ENCODE results near the gene ERBB4. TPM values are rescaled to one million over a fixed set of nuclear protein-coding genes. Genes with fewer than 3 reads are reported as not detected.

Gene ERBB4
- total RNA-seq, 1 experiment from 2014 or later, result 0.15 TPM

DNA sequence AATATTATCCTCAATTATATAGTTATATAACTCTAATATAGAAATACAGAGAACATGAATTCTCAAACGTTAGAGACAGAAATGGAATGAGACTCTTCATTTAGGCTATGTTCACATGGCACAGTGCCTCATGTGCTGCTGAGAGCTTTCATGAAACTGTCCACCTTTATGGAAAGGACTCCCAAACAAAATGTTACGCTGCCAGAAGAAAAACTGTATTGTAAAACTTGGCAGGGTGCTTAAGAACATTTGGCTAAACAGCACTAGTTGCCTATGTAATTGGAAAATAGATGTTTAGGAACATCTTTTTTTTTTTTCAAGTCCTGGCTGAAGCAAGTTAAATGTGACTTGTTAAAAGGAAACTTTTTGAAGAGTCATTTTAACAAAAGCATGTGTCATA lies 396.0 kb downstream of the ERBB4 start:
- H3K27me3 ChIP-seq (ENCODE audit: control insufficient read depth, insufficient read depth, low read length), result no peaks in the 10 kb centered on the region
- in situ Hi-C loops (cut with HindIII; ENCODE audit: low pct_unique_long_range_greater_than_20kb, low sequenced_read_pairs) (no loop called here), intact Hi-C loops (cut with micrococcal nuclease; ENCODE audit: unreplicated experiment) (loop anchor here (10.0 kb wide), 1 partner anchor 402 kb away; no protein-coding TSS in a partner anchor)
- POLR2A ChIA-PET, result no interaction called here
- H3K4me3 ChIP-seq (ENCODE audit: low read depth in 2 of 2, low read length in 2 of 2), result no peak overlapping the region
- H3K9me3 ChIP-seq (ENCODE audit: control insufficient read depth, insufficient read depth, low read depth, low read length), result no peaks in the 10 kb centered on the region
- CTCF ChIA-PET, result no interaction called here
- DNase-seq (ENCODE audit: low read depth, low spot score) (no peak), ATAC-seq (no peak)
- H3K4me1 ChIP-seq (ENCODE audit: control insufficient read depth, insufficient read depth, low read length), result no peaks in the 10 kb centered on the region
- H3K36me3 ChIP-seq (ENCODE audit: control insufficient read depth, insufficient read depth, low read length), result no peaks in the 10 kb centered on the region; the same call in 1 of the 2 replicates
- TF ChIP-seq SIN3A (IDR thresholded peaks at IDR 0.05; ENCODE audit: borderline replicate concordance, insufficient read depth, low read depth, low read length), result no peak
- TF ChIP-seq, protein P1, sequence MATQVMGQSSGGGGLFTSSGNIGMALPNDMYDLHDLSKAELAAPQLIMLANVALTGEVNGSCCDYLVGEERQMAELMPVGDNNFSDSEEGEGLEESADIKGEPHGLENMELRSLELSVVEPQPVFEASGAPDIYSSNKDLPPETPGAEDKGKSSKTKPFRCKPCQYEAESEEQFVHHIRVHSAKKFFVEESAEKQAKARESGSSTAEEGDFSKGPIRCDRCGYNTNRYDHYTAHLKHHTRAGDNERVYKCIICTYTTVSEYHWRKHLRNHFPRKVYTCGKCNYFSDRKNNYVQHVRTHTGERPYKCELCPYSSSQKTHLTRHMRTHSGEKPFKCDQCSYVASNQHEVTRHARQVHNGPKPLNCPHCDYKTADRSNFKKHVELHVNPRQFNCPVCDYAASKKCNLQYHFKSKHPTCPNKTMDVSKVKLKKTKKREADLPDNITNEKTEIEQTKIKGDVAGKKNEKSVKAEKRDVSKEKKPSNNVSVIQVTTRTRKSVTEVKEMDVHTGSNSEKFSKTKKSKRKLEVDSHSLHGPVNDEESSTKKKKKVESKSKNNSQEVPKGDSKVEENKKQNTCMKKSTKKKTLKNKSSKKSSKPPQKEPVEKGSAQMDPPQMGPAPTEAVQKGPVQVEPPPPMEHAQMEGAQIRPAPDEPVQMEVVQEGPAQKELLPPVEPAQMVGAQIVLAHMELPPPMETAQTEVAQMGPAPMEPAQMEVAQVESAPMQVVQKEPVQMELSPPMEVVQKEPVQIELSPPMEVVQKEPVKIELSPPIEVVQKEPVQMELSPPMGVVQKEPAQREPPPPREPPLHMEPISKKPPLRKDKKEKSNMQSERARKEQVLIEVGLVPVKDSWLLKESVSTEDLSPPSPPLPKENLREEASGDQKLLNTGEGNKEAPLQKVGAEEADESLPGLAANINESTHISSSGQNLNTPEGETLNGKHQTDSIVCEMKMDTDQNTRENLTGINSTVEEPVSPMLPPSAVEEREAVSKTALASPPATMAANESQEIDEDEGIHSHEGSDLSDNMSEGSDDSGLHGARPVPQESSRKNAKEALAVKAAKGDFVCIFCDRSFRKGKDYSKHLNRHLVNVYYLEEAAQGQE (IDR thresholded peaks at IDR 0.05; ENCODE audit: insufficient read depth in 1 of 2, low read depth in 2 of 2, low read length in 1 of 2), result no peak
- TF ChIP-seq, protein P2, sequence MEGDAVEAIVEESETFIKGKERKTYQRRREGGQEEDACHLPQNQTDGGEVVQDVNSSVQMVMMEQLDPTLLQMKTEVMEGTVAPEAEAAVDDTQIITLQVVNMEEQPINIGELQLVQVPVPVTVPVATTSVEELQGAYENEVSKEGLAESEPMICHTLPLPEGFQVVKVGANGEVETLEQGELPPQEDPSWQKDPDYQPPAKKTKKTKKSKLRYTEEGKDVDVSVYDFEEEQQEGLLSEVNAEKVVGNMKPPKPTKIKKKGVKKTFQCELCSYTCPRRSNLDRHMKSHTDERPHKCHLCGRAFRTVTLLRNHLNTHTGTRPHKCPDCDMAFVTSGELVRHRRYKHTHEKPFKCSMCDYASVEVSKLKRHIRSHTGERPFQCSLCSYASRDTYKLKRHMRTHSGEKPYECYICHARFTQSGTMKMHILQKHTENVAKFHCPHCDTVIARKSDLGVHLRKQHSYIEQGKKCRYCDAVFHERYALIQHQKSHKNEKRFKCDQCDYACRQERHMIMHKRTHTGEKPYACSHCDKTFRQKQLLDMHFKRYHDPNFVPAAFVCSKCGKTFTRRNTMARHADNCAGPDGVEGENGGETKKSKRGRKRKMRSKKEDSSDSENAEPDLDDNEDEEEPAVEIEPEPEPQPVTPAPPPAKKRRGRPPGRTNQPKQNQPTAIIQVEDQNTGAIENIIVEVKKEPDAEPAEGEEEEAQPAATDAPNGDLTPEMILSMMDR (IDR thresholded peaks at IDR 0.05), result no peak
- no peak for TF ChIP-seq POLR2AphosphoS5 (IDR thresholded peaks at IDR 0.05; ENCODE audit: low read depth, low read length)
- TF ChIP-seq TCF7L2 (IDR thresholded peaks at IDR 0.05; ENCODE audit: low read depth, low read length), result no peak
- H3K27ac ChIP-seq (ENCODE audit: low read length), result no peak overlapping the region
- no TSS peak for BruUV-seq (replicated peaks)

DNA sequence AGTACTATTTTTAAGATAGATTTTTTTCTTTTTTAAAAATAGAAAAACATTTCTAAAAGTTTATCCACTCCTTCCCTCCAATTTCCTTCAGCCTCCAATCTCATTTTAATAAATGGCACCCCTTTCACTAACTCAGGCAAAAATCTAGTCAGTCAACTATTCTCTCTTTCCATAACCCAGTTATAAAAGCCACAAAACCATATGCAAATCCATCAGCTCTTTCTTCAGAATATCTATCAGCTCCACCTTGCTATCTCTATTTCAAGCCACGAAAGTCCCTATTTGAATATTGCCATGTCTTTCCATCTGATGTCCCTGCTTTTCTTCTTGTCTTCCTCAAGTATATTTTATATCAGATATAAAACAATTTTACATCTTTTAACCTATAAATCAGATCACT lies 397.1 kb downstream of the ERBB4 start:
- POLR2A ChIA-PET, result no interaction called here
- intact Hi-C loops (cut with micrococcal nuclease; ENCODE audit: unreplicated experiment), result loop anchor here (10.0 kb wide), 1 partner anchor 403 kb away; no protein-coding TSS in a partner anchor
- TF ChIP-seq SIN3A (IDR thresholded peaks at IDR 0.05; ENCODE audit: borderline replicate concordance, insufficient read depth, low read depth, low read length), result no peak
- TF ChIP-seq, protein P1 (IDR thresholded peaks at IDR 0.05; ENCODE audit: insufficient read depth in 1 of 2, low read depth in 2 of 2, low read length in 1 of 2), result no peak
- no peak for TF ChIP-seq TCF7L2 (IDR thresholded peaks at IDR 0.05; ENCODE audit: low read depth, low read length)
- no peak for TF ChIP-seq POLR2AphosphoS5 (IDR thresholded peaks at IDR 0.05; ENCODE audit: low read depth, low read length)
- TF ChIP-seq, protein P2 (IDR thresholded peaks at IDR 0.05), result no peak
- CTCF ChIA-PET, result no interaction called here
- DNase-seq (ENCODE audit: low read depth, low spot score), result no peak
- ATAC-seq, result no peak
- no peak overlapping the region for H3K27ac ChIP-seq (ENCODE audit: low read length)
- BruUV-seq (replicated peaks), result no TSS peak
- H3K36me3 ChIP-seq (ENCODE audit: control insufficient read depth, insufficient read depth, low read length), result no peaks in the 10 kb centered on the region; the same call in 1 of the 2 replicates
- no peaks in the 10 kb centered on the region for H3K9me3 ChIP-seq (ENCODE audit: control insufficient read depth, insufficient read depth, low read depth, low read length)
- in situ Hi-C loops (cut with HindIII; ENCODE audit: low pct_unique_long_range_greater_than_20kb, low sequenced_read_pairs), result no loop called here
- no peaks in the 10 kb centered on the region for H3K27me3 ChIP-seq (ENCODE audit: control insufficient read depth, insufficient read depth, low read length)
- H3K4me3 ChIP-seq (ENCODE audit: low read depth in 2 of 2, low read length in 2 of 2), result no peak overlapping the region
- H3K4me1 ChIP-seq (ENCODE audit: control insufficient read depth, insufficient read depth, low read length), result no peaks in the 10 kb centered on the region
